H7 (cell line): ENCODE results near the gene AUTS2. TPM values are rescaled to one million over a fixed set of nuclear protein-coding genes. Genes with fewer than 3 reads are reported as not detected.

Experiments
- DNase-seq: peaks from one replicate; pipeline ENCODE4 v3.0.0; 2012
- H3K27me3 ChIP-seq: 2 replicates; pipeline ENCODE4 v1.6.0; 2011; ENCODE audit warnings: mild to moderate bottlenecking, low read length; ENCODE audit not compliant: control insufficient read depth, insufficient read depth
- H3K36me3 ChIP-seq: replicated peaks from 2 replicates; pipeline ENCODE4 v1.5.1; 2011; ENCODE audit warnings: low read length; ENCODE audit not compliant: control insufficient read depth, insufficient read depth
- H3K4me3 ChIP-seq: 2 replicates; pipeline ENCODE4 v1.5.1; 2011; ENCODE audit warnings: low read depth, mild to moderate bottlenecking, control low read depth, low read length, moderate library complexity; ENCODE audit not compliant: insufficient read depth
- total RNA-seq: library from RNA; depleted of rRNA; stranded (reverse); fragments of >200 nt; shearing (Covaris generic); gene quantifications from 2 replicates; pipeline ENCODE4 v1.2.3, GENCODE V29; 2014

The AUTS2 gene
- total RNA-seq, 1 experiment from 2014 or later = 16.1 TPM

DNA sequence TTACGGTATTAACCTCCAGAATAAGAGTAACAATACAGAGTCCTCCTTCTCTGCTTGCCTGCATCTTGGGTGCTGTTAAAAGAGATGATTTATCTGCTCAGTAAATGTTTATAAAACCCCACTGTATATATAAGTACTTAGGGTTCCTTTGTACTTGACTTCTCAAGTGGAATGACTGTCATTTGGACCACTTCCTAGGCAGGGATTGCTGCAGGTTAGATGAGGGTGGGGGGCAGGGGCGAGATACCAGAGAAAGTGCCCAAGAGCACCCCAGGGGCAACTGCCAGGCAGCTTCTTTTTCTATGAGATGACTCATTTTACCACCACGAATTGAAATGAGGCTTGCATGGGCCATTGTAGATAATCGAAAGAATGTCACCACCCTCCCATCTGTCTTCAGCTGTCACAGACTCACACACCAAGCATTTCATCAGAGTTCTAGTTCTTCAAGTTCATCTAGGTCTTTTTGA lies 1111.8 kb downstream of the AUTS2 start:
- Histone ChIP-seq H3K4me3 (no peak overlapping the region), H3K27me3 (no peaks in the 10 kb centered on the region), H3K36me3 (peaks cover 1% of the 10 kb centered on the region; the same call in 1 of the 2 replicates)
- no peak for DNase-seq

DNA sequence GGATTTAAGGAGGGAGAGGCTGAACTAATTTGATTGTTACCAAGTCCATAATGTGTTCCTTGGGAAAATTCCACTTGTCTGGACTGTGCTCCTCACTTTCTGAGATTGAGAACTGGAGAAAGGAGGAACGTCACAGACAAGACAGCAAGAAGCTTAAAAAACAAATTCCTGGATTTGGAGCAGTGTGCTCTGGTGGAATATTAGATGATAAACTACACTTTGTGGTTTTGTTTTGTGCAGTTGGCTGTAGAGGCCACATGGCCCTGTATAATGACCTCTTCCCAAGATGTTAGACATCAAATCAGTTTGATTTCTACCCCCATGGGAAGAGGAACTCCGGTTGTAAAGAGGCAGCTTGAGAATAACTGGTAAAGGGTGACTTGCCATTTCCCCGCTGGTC lies 1112.4 kb downstream of the AUTS2 start:
- H3K36me3 ChIP-seq = no peaks in the 10 kb centered on the region; the same call in 1 of the 2 replicates

DNA sequence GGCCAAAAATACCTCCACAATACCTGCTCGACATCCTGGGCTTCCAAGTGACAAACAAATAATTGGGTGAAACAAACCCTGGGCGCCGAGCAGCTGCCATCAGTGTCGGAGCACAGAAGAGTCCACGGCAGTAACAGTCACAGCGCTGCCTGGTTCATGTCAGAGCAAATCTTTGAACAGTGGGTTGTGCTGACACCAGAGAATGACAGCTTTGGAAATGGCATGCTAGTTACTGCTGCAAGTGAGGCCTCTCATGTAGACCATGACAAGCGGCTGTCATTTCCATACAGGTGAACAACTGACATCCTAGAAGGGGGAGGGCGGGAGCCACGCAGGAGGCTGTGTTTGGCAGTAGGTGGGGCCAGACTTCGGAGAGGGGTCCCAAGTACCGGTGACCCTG lies 1113.2 kb downstream of the AUTS2 start:
- Histone ChIP-seq H3K4me3 (no peak overlapping the region), H3K36me3 (no peaks in the 10 kb centered on the region), H3K27me3 (no peaks in the 10 kb centered on the region)
- no peak for DNase-seq

More for the DNA sequence above, 1112.4 kb downstream of the AUTS2 start:
- no peak overlapping the region for H3K4me3 ChIP-seq
- DNase-seq = no peak
- H3K27me3 ChIP-seq = no peaks in the 10 kb centered on the region

- Histone ChIP-seq H3K4me3 (no peak overlapping the region), H3K27me3 (no peaks in the 10 kb centered on the region), H3K36me3 (no peaks in the 10 kb centered on the region)
- no peak for DNase-seq
These were observed 1114.7 kb downstream of the AUTS2 start for GRCh38 chr7:70712942-70713341.

GRCh38 chr7:70714506-70715038 lies 1116.3 kb downstream of the AUTS2 start:
- no peaks in the 10 kb centered on the region for H3K27me3 ChIP-seq
- H3K36me3 ChIP-seq = no peaks in the 10 kb centered on the region
- H3K4me3 ChIP-seq = no peak overlapping the region
- no peak for DNase-seq

GRCh38 chr7:70717553-70718329 lies 1119.5 kb downstream of the AUTS2 start:
- H3K4me3 ChIP-seq = no peak overlapping the region
- DNase-seq = no peak
- H3K27me3 ChIP-seq = no peaks in the 10 kb centered on the region
- H3K36me3 ChIP-seq = no peaks in the 10 kb centered on the region

DNA sequence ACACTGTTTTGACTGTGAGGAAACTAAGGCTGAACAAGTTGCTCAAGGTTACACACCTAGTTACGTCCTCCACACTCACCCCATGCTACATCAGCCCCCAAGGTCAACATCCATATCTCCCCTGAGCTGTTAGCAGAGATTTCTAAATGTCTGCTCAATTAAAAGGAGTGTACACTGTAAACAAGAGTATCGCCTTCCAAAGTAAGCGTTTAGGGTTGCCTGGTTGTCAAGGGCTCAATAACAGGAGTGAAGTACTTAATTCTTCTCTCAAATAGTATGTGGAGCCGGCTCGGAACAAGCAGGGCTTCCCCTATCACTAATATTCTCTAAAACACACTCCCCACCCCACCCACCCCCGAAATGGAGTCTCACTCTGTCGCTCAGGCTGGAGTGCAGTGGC lies 1120.8 kb downstream of the AUTS2 start:
- no peak for DNase-seq
- Histone ChIP-seq H3K27me3 (no peaks in the 10 kb centered on the region), H3K4me3 (no peak overlapping the region), H3K36me3 (no peaks in the 10 kb centered on the region)

DNA sequence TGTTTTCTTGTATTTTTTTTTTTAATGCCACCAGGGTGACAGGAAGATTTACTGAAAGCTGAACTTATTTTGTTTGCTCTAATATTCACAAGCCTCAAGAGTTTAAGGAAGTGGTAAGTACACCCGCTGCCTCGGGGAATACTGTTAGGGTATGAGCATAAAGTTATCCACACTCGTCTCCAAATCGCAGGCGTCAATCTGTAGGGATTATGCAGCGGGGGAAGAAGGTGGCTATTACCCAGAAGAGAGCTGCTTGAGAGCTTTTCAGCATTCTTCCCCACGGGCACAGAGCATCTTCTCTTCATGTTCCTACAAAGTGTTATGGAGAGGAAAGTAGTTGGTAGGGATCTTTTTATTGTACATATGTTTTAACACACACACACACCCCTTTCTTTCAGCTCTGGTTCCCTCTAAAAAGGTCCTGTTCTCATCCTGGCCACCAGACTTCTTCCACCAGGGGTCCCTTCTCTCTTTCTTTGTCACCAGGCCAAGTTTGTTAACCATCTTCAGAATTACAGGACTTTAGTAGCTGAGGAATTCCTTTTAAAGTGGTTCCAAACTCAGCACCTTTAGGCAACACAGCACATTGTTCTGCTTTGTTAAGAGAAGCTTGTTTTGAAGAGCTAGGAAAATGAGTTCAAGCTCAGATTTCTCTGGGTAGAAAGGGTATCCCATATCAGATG lies 1122.1 kb downstream of the AUTS2 start:
- no peak for DNase-seq
- no peaks in the 10 kb centered on the region for H3K36me3 ChIP-seq

GRCh38 chr7:70721500-70721899 lies 1123.2 kb downstream of the AUTS2 start:
- H3K27me3 ChIP-seq = no peaks in the 10 kb centered on the region
- H3K4me3 ChIP-seq = no peak overlapping the region
- DNase-seq = no peak

More for the DNA sequence above, 1122.1 kb downstream of the AUTS2 start:
- Histone ChIP-seq H3K27me3 (no peaks in the 10 kb centered on the region), H3K4me3 (no peak overlapping the region)

DNA sequence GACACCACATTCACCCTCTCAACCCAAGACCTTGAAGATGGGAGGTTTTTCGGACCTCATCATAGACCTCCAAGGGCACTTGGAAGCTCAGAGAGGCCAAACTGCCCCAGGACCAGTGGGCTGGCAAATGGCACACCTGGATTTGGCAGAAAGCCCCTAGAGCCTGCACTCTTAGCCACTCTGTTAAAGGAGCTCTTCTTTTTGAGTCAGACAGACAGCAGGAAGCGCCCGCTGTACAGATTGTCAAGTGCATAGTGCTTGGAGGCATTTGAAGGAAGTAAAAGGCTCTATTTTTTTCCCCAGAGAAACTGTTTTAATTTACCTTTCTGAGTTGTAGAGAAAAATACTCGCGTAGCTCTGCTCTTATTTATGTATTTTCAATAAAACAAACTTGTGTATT lies 1125.1 kb downstream of the AUTS2 start:
- no peak for DNase-seq
- Histone ChIP-seq H3K27me3 (no peaks in the 10 kb centered on the region), H3K36me3 (no peaks in the 10 kb centered on the region), H3K4me3 (no peak overlapping the region)

More at GRCh38 chr7:70721500-70721899, 1123.2 kb downstream of the AUTS2 start:
- no peaks in the 10 kb centered on the region for H3K36me3 ChIP-seq

GRCh38 chr7:70725448-70725847 lies 1127.2 kb downstream of the AUTS2 start:
- Histone ChIP-seq H3K4me3 (no peak overlapping the region), H3K27me3 (no peaks in the 10 kb centered on the region), H3K36me3 (no peaks in the 10 kb centered on the region)
- DNase-seq = no peak

- DNase-seq = no peak
- no peak overlapping the region for H3K4me3 ChIP-seq
These were observed 1128.0 kb downstream of the AUTS2 start for GRCh38 chr7:70726294-70726693.

DNA sequence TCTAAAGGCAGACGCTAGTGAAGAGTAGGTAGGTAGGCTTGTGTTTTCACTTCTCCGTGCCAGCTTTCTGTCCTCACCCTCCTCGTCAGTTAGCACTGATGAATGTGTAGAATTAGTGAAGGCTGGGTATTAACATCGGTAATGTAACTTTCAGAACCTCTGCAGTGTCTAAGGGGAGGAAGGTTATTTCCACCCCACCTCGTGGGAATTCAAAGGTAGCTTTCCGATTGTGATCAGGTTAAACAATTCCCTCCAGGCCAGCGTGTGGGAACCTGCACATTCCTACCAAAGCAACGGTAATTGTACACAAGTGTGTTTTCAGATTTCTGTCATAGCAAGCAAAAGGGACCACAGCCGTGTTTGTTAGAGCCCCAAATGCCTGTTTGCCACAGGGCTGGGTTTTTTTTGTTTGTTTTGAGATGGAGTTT lies 1128.7 kb downstream of the AUTS2 start:
- H3K27me3 ChIP-seq = no peaks in the 10 kb centered on the region
- H3K36me3 ChIP-seq = no peaks in the 10 kb centered on the region
- no peak for DNase-seq
- H3K4me3 ChIP-seq = no peak overlapping the region

More at GRCh38 chr7:70726294-70726693, 1128.0 kb downstream of the AUTS2 start:
- no peaks in the 10 kb centered on the region for H3K36me3 ChIP-seq
- H3K27me3 ChIP-seq = no peaks in the 10 kb centered on the region

- DNase-seq = no peak
- Histone ChIP-seq H3K36me3 (no peaks in the 10 kb centered on the region), H3K4me3 (no peak overlapping the region), H3K27me3 (no peaks in the 10 kb centered on the region)
These were observed 1129.6 kb downstream of the AUTS2 start for GRCh38 chr7:70727861-70728260.
